GM12878 (cell line): ENCODE measurements around the gene HMGN4. TPM values are rescaled to one million over a fixed set of nuclear protein-coding genes. Genes with fewer than 3 reads are reported as not detected.

ENCODE experiments used
- ATAC-seq: fragments of 200-7000 bp; cut with Tn5 transposase; 3 replicates; pipeline ENCODE4 v1.9.1; 2020; ENCODE audit warnings: mild to moderate bottlenecking, moderate library complexity
- BruUV-seq: library from RNA; stranded (reverse); fragments of 400-500 nt; replicated peaks from 2 replicates; lab custom pipeline; 2021; lab: Mats Ljungman, UMichigan
- CTCF ChIA-PET: fragments of 300-600 bp; sonication (Branson Sonifier 250); formaldehyde crosslinking; extraction: SDS; loops from one replicate; lab custom pipeline; 2021; ENCODE audit warnings: inconsistent platforms; lab: Yijun Ruan, JAX
- POLR2A ChIA-PET: fragments of 350-600 bp; formaldehyde crosslinking; extraction: SDS; loops from one replicate; lab custom pipeline; 2021; ENCODE audit warnings: inconsistent platforms; lab: Charles Lee
- RAD21 ChIA-PET: fragments of 300-600 bp; sonication (Branson Sonifier 250); formaldehyde crosslinking; loops from one replicate; lab custom pipeline; 2023; ENCODE audit warnings: antibody characterized with exemption; ENCODE audit not compliant: unreplicated experiment; lab: Charles Lee
- SMC1A ChIA-PET: fragments of 300-600 bp; sonication (Branson Sonifier 250); formaldehyde crosslinking; loops from one replicate; lab custom pipeline; 2023; ENCODE audit not compliant: unreplicated experiment, uncharacterized antibody; lab: Charles Lee
- DNase-seq: peaks from one replicate; pipeline ENCODE4 v3.0.0-alpha.2; 2011; ENCODE audit warnings: low read depth, low spot score
- FAIRE-seq: peaks from 3 replicates; lab custom pipeline; 2011; peaks lifted over from hg19 to GRCh38; lab: Jason Lieb, UNC
- H2AFZ ChIP-seq: 2 replicates; pipeline ENCODE4 v1.6.0; 2011; ENCODE audit warnings: low read depth, low read length, control low read depth; ENCODE audit not compliant: control insufficient read depth
- H3K27ac ChIP-seq: 2 replicates; pipeline ENCODE4 v1.5.1; 2011; ENCODE audit warnings: control low read depth; ENCODE audit not compliant: control insufficient read depth, insufficient read depth
- H3K27me3 ChIP-seq, 2 experiments: replicated peaks in 1 of 2; 2 replicates each; pipeline versions ENCODE4 v1.6.0 to v1.6.1; 2011; ENCODE audit warnings: low read length in 1 of 2; ENCODE audit not compliant: control insufficient read depth in 2 of 2, insufficient read depth in 2 of 2
- H3K36me3 ChIP-seq, 2 experiments: 2 replicates each; pipeline ENCODE4 v1.5.1; 2011; ENCODE audit warnings: low read length in 1 of 2; ENCODE audit not compliant: control insufficient read depth in 2 of 2, insufficient read depth in 2 of 2
- H3K4me1 ChIP-seq: 2 replicates; pipeline ENCODE4 v1.6.1; 2011; ENCODE audit warnings: mild to moderate bottlenecking, low read length, moderate library complexity, mixed read lengths; ENCODE audit not compliant: control insufficient read depth, insufficient read depth
- H3K4me2 ChIP-seq: 2 replicates; pipeline ENCODE4 v1.6.0; 2011; ENCODE audit warnings: control low read depth; ENCODE audit not compliant: control insufficient read depth, insufficient read depth
- H3K4me3 ChIP-seq: fragments of 200-600 bp; sonication (generic); 2 replicates; pipeline ENCODE4 v1.5.1; 2016
- H3K79me2 ChIP-seq: 2 replicates; pipeline ENCODE4 v1.6.0; 2011; ENCODE audit warnings: low read length; ENCODE audit not compliant: control insufficient read depth, insufficient read depth
- H3K9ac ChIP-seq: 2 replicates; pipeline ENCODE4 v1.8.0; 2011; ENCODE audit warnings: low read length, control low read depth, mixed read lengths; ENCODE audit not compliant: control insufficient read depth, insufficient read depth
- H3K9me3 ChIP-seq: replicated peaks from 3 replicates; pipeline ENCODE4 v1.5.1; 2011; ENCODE audit warnings: mild to moderate bottlenecking, low read length; ENCODE audit not compliant: control insufficient read depth, insufficient read depth
- H4K20me1 ChIP-seq: 2 replicates; pipeline ENCODE4 v1.6.0; 2011; ENCODE audit not compliant: control insufficient read depth, insufficient read depth
- ATF2 ChIP-seq: IDR thresholded peaks from 2 replicates; pipeline ENCODE4 v1.6.1; 2012; ENCODE audit warnings: low read length, inconsistent platforms
- CTCF ChIP-seq, 3 experiments: IDR thresholded peaks in 2 of 3; conservative IDR thresholded peaks in 1 of 3; 2 replicates each; pipeline ENCODE4 v1.5.1; 2011; ENCODE audit warnings: low read depth in 3 of 3, low read length in 3 of 3, mild to moderate bottlenecking in 3 of 3, control low read depth in 2 of 3, moderate library complexity in 2 of 3, inconsistent platforms in 1 of 3, mixed read lengths in 1 of 3; ENCODE audit not compliant: control insufficient read depth in 2 of 3, insufficient read depth in 1 of 3; ENCODE audit errors: extremely low read depth in 1 of 3
- E2F4 ChIP-seq: IDR thresholded peaks from 2 replicates; pipeline ENCODE4 v1.6.1; 2012; ENCODE audit warnings: low read depth, low read length, improper control_type of control experiment
- MAX ChIP-seq: IDR thresholded peaks from 2 replicates; pipeline ENCODE4 v1.6.1; 2012; ENCODE audit warnings: low read depth, low read length, improper control_type of control experiment
- NFXL1 ChIP-seq: fragments of 450-650 bp; IDR thresholded peaks from 2 replicates; pipeline ENCODE4 v1.6.1; 2017; ENCODE audit warnings: antibody characterized with exemption, mild to moderate bottlenecking, borderline replicate concordance
- POLR2A ChIP-seq: IDR thresholded peaks from 2 replicates; pipeline ENCODE4 v1.6.1; 2011; ENCODE audit warnings: low read depth, mild to moderate bottlenecking, low read length
- POU2F2 ChIP-seq: IDR thresholded peaks from 3 replicates; pipeline ENCODE4 v1.6.1; 2011; ENCODE audit warnings: low read depth, mild to moderate bottlenecking, low read length, borderline replicate concordance
- RAD21 ChIP-seq: IDR thresholded peaks from 2 replicates; pipeline ENCODE4 v1.6.1; 2011; ENCODE audit warnings: mild to moderate bottlenecking, low read depth, low read length, moderate library complexity; ENCODE audit not compliant: insufficient read depth
- SIN3A ChIP-seq: IDR thresholded peaks from 2 replicates; pipeline ENCODE4 v1.6.1; 2012; ENCODE audit warnings: low read depth, low read length, improper control_type of control experiment
- SMC3 ChIP-seq: IDR thresholded peaks from 2 replicates; pipeline ENCODE4 v1.6.1; 2011; ENCODE audit warnings: low read length, improper control_type of control experiment, borderline replicate concordance
- SP1 ChIP-seq: IDR thresholded peaks from one replicate; pipeline ENCODE4 v1.6.1; 2011; ENCODE audit warnings: low read depth, low read length
- TBL1XR1 ChIP-seq: IDR thresholded peaks from 2 replicates; pipeline ENCODE4 v1.6.1; 2012; ENCODE audit warnings: low read depth, low read length, improper control_type of control experiment
- ZBTB33 ChIP-seq: fragments of 450-650 bp; IDR thresholded peaks from 2 replicates; pipeline ENCODE4 v1.6.1; 2017; ENCODE audit warnings: mild to moderate bottlenecking
- ZNF207 ChIP-seq: fragments of 450-650 bp; IDR thresholded peaks from 2 replicates; pipeline ENCODE4 v1.6.1; 2014; ENCODE audit warnings: antibody characterized with exemption, mild to moderate bottlenecking, borderline replicate concordance
- ZNF217 ChIP-seq: fragments of 450-650 bp; IDR thresholded peaks from 2 replicates; pipeline ENCODE4 v1.6.1; 2017; ENCODE audit warnings: antibody characterized with exemption, mild to moderate bottlenecking
- WGBS: methylation state at CpG from one replicate; pipeline ENCODE4 v1.1.6; 2016; ENCODE audit warnings: low lambda C conversion rate; ENCODE audit not compliant: insufficient replicate concordance, insufficient coverage; ENCODE audit errors: missing lambda C conversion rate; 5-methylcytosine and 5-hydroxymethylcytosine counted together
- in situ Hi-C: fragments of 300-500 bp; cut with MboI; formaldehyde crosslinking; loops from 9 replicates; pipeline ENCODE4 v1.14.3; 2018; ENCODE audit warnings: mixed read lengths
- intact Hi-C: fragments of 100-400 bp; cut with micrococcal nuclease; formaldehyde crosslinking; loops from one replicate; pipeline ENCODE4 v1.14.2; 2022; ENCODE audit not compliant: unreplicated experiment
- polyA plus RNA-seq, 11 experiments: library from polyadenylated mRNA; depleted of rRNA in 4 of 11; unstranded in 6 of 11; stranded (reverse) in 5 of 11; fragments of >200 nt; fragmentation: Nextera tagmentation in 4 of 11; fragmentation: Illumina TruSeq in 1 of 11; extraction: Ambion mirVana in 4 of 11; extraction: Trizol in 1 of 11; gene quantifications; 1 replicate in 1 of 11; 2 replicates in 10 of 11; pipeline versions ENCODE4 v1.2.1 to v1.2.3, GENCODE V29; 2011 to 2016; ENCODE audit warnings: inconsistent platforms in 2 of 11, missing spikeins in 2 of 11, low read depth in 1 of 11
- total RNA-seq, 4 experiments: library from RNA; depleted of rRNA in 3 of 4; stranded (reverse); fragments of >200 nt in 3 of 4; fragmentation: Illumina TruSeq in 1 of 4; extraction: Trizol in 1 of 4; gene quantifications; 2 replicates each; pipeline versions ENCODE4 v1.2.1 to v1.2.3, GENCODE V29; 2013 to 2021

The HMGN4 gene
- total and polyA plus RNA-seq, 10 of the 15 experiments (the other 5 are each of a cell fraction or from before 2014, with no cell fraction given): 26.7 to 99.1 (median 76.7) TPM

- no TSS peak for BruUV-seq
- ChIA-PET SMC1A (interaction anchor here (0.8 to 8.3 kb wide), 18 partner anchors 9 to 446 kb away, joined by 3 to 170 read pairs (median 4); no protein-coding TSS in a partner anchor), POLR2A (interaction anchor here (0.6 to 1.7 kb wide), 14 partner anchors 19 to 1305 kb away, joined by 3 to 8 read pairs (median 4); no protein-coding TSS in a partner anchor), RAD21 (interaction anchor here (0.6 to 2.5 kb wide), 16 partner anchors 11 to 560 kb away, joined by 3 to 64 read pairs (median 3); no protein-coding TSS in a partner anchor), CTCF (interaction anchor here (0.5 to 8.7 kb wide), 37 partner anchors 10 to 1682 kb away, joined by 3 to 267 read pairs (median 4); a partner anchor contains a TSS)
- intact Hi-C loops (loop anchor here (1.0 to 10.0 kb wide), 4 partner anchors 23 to 421 kb away; no protein-coding TSS in a partner anchor), in situ Hi-C loops (no loop called here)
- Histone ChIP-seq H3K9me3 (no peaks in the 10 kb centered on the region), H3K27ac (peak overlapping the region; percentile 37; the same call in 1 of the 2 replicates), H3K27me3 (no peaks in the 10 kb centered on the region), H3K4me1 (peaks cover 18% of the 10 kb centered on the region), H3K4me3 (peak overlapping the region; percentile 93; the same call in 1 of the 2 replicates), H3K79me2 (peaks cover 21% of the 10 kb centered on the region), H3K9ac (peak overlapping the region; percentile 56; the same call in 1 of the 2 replicates), H3K4me2 (peak overlapping the region; percentile 95), H4K20me1 (no peaks in the 10 kb centered on the region), H3K36me3 (peaks cover 1 to 15% of the 10 kb centered on the region in 2 experiments; a peak in 2 of 4 replicates), H2AFZ (peak overlapping the region; percentile 90)
- WGBS: under 1% methylated on average over 39 of the region's 39 CpGs
- DNase-seq (no peak), FAIRE-seq (peak; percentile 61), ATAC-seq (peak; percentile 86)
- TF ChIP-seq RAD21: peak; percentile 76
- TF ChIP-seq TBL1XR1: 0 out of 2 replicates have a peak, but pooled peaks have one; percentile 19
- peak; percentile 39; the same call in 1 of the 2 replicates for TF ChIP-seq MAX
- TF ChIP-seq SMC3: peak; percentile 80
- no peak for TF ChIP-seq ATF2
- 0 out of 2 replicates have a peak, but pooled peaks have one; percentile 59 for TF ChIP-seq SIN3A
- TF ChIP-seq ZNF207: peak; percentile 50; the same call in 1 of the 2 replicates
- no peak for TF ChIP-seq ZBTB33
- TF ChIP-seq CTCF (IDR thresholded peaks at IDR 0.05 in 2 of 3, conservative IDR thresholded peaks at IDR 0.05 in 1 of 3; ENCODE audit: control insufficient read depth in 2 of 3, extremely low read depth in 1 of 3, insufficient read depth in 1 of 3, low read depth in 3 of 3, low read length in 3 of 3): peak; percentile 93 to 96 (median 95); a peak in 5 of 6 replicates
- TF ChIP-seq E2F4: peak; percentile 65
- TF ChIP-seq POLR2A: 0 out of 2 replicates have a peak, but pooled peaks have one; percentile 29
- peak; percentile 54; the same call in 1 of the 2 replicates for TF ChIP-seq ZNF217
- TF ChIP-seq POU2F2: 0 out of 3 replicates have a peak, but pooled peaks have one; percentile 32
- no peak for TF ChIP-seq SP1
- no peak for TF ChIP-seq NFXL1
These were observed 57.6 kb downstream of the HMGN4 start for GRCh38 chr6:26595669-26596269.
